ENCODE measurements around the gene BPHL.

The BPHL gene

GRCh38 chr6:3120765-3121089 is 2.2 kb downstream of the BPHL start:
- no peak for TF ChIP-seq CTCF (IDR thresholded peaks at IDR 0.05; ENCODE audit: low read depth, low read length)
- no peak overlapping the region for H3K4me3 ChIP-seq (ENCODE audit: low read depth, low read length)

GRCh38 chr6:3122823-3123182 is 4.3 kb downstream of the BPHL start:
- no peak for TF ChIP-seq CTCF (IDR thresholded peaks at IDR 0.05; ENCODE audit: low read depth, low read length)
- no peak overlapping the region for H3K4me3 ChIP-seq (ENCODE audit: low read depth, low read length)

- no peak overlapping the region for H3K4me3 ChIP-seq (ENCODE audit: low read depth, low read length)
- TF ChIP-seq CTCF (IDR thresholded peaks at IDR 0.05; ENCODE audit: low read depth, low read length): no peak
These were observed 6.2 kb downstream of the BPHL start for GRCh38 chr6:3124667-3125066.

GRCh38 chr6:3125815-3126214 is 7.3 kb downstream of the BPHL start:
- no peak for TF ChIP-seq CTCF (IDR thresholded peaks at IDR 0.05; ENCODE audit: low read depth, low read length)
- no peak overlapping the region for H3K4me3 ChIP-seq (ENCODE audit: low read depth, low read length)

- TF ChIP-seq CTCF (IDR thresholded peaks at IDR 0.05; ENCODE audit: low read depth, low read length): no peak
- no peak overlapping the region for H3K4me3 ChIP-seq (ENCODE audit: low read depth, low read length)
These were observed 10.0 kb downstream of the BPHL start for GRCh38 chr6:3128356-3129108.

GRCh38 chr6:3131695-3132094 is 13.2 kb downstream of the BPHL start:
- no peak for TF ChIP-seq CTCF (IDR thresholded peaks at IDR 0.05; ENCODE audit: low read depth, low read length)
- H3K4me3 ChIP-seq (ENCODE audit: low read depth, low read length): no peak overlapping the region

GRCh38 chr6:3133515-3133914 is 15.0 kb downstream of the BPHL start:
- no peak for TF ChIP-seq CTCF (IDR thresholded peaks at IDR 0.05; ENCODE audit: low read depth, low read length)
- no peak overlapping the region for H3K4me3 ChIP-seq (ENCODE audit: low read depth, low read length)

Data from WI38 (cell line).